Fibroblast of villous mesenchyme (primary cell): ENCODE results near the gene ATP1A4. TPM values are rescaled to one million over a fixed set of nuclear protein-coding genes. Genes with fewer than 3 reads are reported as not detected.
A peak's percentile ranks its signal among the peaks of the same experiment; 100 is the strongest.

Experiments
- DNase-seq: peaks from one replicate; pipeline ENCODE4 v3.0.0-alpha.2; 2010; ENCODE audit warnings: low read depth
- H3K4me3 ChIP-seq: 2 replicates; pipeline ENCODE4 v1.5.1; 2011; ENCODE audit warnings: low read depth, mild to moderate bottlenecking, low read length
- CTCF ChIP-seq: IDR thresholded peaks from 2 replicates; pipeline ENCODE4 v1.5.1; 2012; ENCODE audit warnings: low read depth, mild to moderate bottlenecking, low read length; ENCODE audit not compliant: insufficient read depth
- total RNA-seq: library from RNA; depleted of rRNA; stranded (reverse); fragments of >200 nt; gene quantifications from 2 replicates; pipeline ENCODE4 v1.2.3, GENCODE V29; 2012

The ATP1A4 gene
- total RNA-seq, 1 donor: not detected

- no peak for DNase-seq
- no peak overlapping the region for H3K4me3 ChIP-seq
- no peak for TF ChIP-seq CTCF
Observed at GRCh38 chr1:160196143-160196542, 44.7 kb downstream of the ATP1A4 start.

- no peak for DNase-seq
- TF ChIP-seq CTCF: no peak
Observed at GRCh38 chr1:160197231-160197630, 45.8 kb downstream of the ATP1A4 start.

GRCh38 chr1:160200786-160201185, 49.4 kb downstream of the ATP1A4 start:
- no peak for DNase-seq
- H3K4me3 ChIP-seq: no peak overlapping the region
- no peak for TF ChIP-seq CTCF

More at GRCh38 chr1:160197231-160197630, 45.8 kb downstream of the ATP1A4 start:
- H3K4me3 ChIP-seq: no peak overlapping the region

GRCh38 chr1:160204526-160205241, 53.3 kb downstream of the ATP1A4 start:
- no peak for DNase-seq
- no peak for TF ChIP-seq CTCF
- peak overlapping the region; percentile 41 for H3K4me3 ChIP-seq

- TF ChIP-seq CTCF: no peak
- peak; percentile 62 for DNase-seq
- peak within 1 kb of the TSS; percentile 94 for H3K4me3 ChIP-seq
Observed at GRCh38 chr1:160205242-160206035, 54.0 kb downstream of the ATP1A4 start, which contains the start of gene PEA15. TSS of gene PEA15 (plus strand) at chr1:160205384. CDS start at chr1:160211545, 6,161 bp downstream.

- TF ChIP-seq CTCF: no peak
- peak; percentile 38 for DNase-seq
- H3K4me3 ChIP-seq: peak overlapping the region; percentile 94
Observed at GRCh38 chr1:160206036-160206389, 54.6 kb downstream of the ATP1A4 start.
